ENCODE results near the gene TBC1D14.

GRCh38 chr4:6996481-6996880, 86.9 kb downstream of the TBC1D14 start:
- TF ChIP-seq, protein P1, sequence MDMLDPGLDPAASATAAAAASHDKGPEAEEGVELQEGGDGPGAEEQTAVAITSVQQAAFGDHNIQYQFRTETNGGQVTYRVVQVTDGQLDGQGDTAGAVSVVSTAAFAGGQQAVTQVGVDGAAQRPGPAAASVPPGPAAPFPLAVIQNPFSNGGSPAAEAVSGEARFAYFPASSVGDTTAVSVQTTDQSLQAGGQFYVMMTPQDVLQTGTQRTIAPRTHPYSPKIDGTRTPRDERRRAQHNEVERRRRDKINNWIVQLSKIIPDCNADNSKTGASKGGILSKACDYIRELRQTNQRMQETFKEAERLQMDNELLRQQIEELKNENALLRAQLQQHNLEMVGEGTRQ (IDR thresholded peaks at IDR 0.05; ENCODE audit: low read depth, low read length), result no peak
- TF ChIP-seq POLR2A (IDR thresholded peaks at IDR 0.05; ENCODE audit: low read depth, low read length) (no peak), RFX5 (IDR thresholded peaks at IDR 0.05; ENCODE audit: low read depth, low read length) (no peak), RAD21 (IDR thresholded peaks at IDR 0.05; ENCODE audit: low read length) (no peak), MXI1 (IDR thresholded peaks at IDR 0.05; ENCODE audit: borderline replicate concordance, low read depth, low read length) (no peak), RCOR1 (IDR thresholded peaks at IDR 0.05; ENCODE audit: insufficient replicate concordance, low read length) (no peak), ELK1 (IDR thresholded peaks at IDR 0.05; ENCODE audit: borderline replicate concordance, low read depth, low read length) (no peak), FOS (IDR thresholded peaks at IDR 0.05; ENCODE audit: low read depth, low read length) (no peak), BHLHE40 (IDR thresholded peaks at IDR 0.05; ENCODE audit: low read depth, low read length) (no peak), CHD1 (IDR thresholded peaks at IDR 0.05; ENCODE audit: low read depth, low read length) (no peak), MAFK (IDR thresholded peaks at IDR 0.05; ENCODE audit: low read depth, low read length) (no peak), CEBPB (IDR thresholded peaks at IDR 0.05; ENCODE audit: low read depth, low read length) (no peak)
- TF ChIP-seq, protein P2, sequence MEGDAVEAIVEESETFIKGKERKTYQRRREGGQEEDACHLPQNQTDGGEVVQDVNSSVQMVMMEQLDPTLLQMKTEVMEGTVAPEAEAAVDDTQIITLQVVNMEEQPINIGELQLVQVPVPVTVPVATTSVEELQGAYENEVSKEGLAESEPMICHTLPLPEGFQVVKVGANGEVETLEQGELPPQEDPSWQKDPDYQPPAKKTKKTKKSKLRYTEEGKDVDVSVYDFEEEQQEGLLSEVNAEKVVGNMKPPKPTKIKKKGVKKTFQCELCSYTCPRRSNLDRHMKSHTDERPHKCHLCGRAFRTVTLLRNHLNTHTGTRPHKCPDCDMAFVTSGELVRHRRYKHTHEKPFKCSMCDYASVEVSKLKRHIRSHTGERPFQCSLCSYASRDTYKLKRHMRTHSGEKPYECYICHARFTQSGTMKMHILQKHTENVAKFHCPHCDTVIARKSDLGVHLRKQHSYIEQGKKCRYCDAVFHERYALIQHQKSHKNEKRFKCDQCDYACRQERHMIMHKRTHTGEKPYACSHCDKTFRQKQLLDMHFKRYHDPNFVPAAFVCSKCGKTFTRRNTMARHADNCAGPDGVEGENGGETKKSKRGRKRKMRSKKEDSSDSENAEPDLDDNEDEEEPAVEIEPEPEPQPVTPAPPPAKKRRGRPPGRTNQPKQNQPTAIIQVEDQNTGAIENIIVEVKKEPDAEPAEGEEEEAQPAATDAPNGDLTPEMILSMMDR (conservative IDR thresholded peaks at IDR 0.05; ENCODE audit: low read depth, low read length), result no peak
